ENCODE measurements around the gene CTBS.

CTBS gene

DNA sequence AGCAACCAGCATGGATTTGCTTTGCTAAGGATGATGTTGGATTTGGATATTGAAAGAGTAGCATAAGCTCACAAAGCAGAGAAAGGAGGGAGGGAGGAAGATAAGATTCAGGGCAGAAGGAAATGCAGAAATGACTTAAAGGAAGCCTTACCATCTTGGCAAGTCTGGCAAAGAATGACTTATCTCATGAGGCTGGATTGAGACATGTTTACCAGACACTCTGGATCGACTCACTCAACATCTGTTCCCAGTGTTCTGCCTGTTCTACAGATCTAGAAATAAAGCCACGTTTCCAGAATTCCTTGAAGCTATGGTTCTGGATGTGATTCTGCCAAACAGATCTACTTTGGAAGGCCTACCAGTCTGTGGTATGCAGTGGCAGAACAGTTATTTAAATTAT is 38.8 kb upstream of the CTBS start:
- Histone ChIP-seq H3K9ac (no peak overlapping the region), H3K9me3 (replicated peaks in 1 of 11) (peaks cover 23 to 45% (median 33%) of the 10 kb centered on the region in 11 experiments), H3K4me3 (no peak overlapping the region), H3K27ac (no peak overlapping the region), H3K27me3 (no peaks in the 10 kb centered on the region), H3K4me1 (peaks cover 0 to 17% (median 0%) of the 10 kb centered on the region in 10 experiments; a peak in 4 of 20 replicates), H4K20me1 (no peaks in the 10 kb centered on the region), H3K4me2 (no peak overlapping the region), H3K36me3 (peaks cover 0 to 16% (median 0%) of the 10 kb centered on the region in 11 experiments; a peak in 4 of 22 replicates)
- TF ChIP-seq Cebpa-rat (IDR thresholded peaks at IDR 0.05): no peak

DNA sequence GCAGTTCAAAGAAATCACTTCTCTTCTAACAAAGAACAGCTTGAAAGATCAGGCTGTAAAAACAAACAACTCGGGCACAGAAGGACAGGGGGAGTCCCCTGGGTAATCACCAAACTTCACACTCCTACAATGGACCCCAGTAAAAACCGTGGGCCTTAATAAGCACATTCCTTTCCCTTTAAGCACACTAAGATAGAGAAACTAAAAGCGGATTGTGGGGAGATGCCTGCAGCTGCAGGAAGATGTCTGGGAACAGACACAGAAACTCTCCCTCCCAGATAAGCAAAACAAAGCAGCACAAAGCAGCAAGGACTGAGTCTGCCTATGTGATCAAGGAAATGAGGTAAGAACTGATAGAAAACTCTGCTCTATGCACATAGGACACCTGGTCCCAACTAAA is 37.6 kb upstream of the CTBS start:
- H3K27me3 ChIP-seq: no peaks in the 10 kb centered on the region
- no peaks in the 10 kb centered on the region for H4K20me1 ChIP-seq
- peaks cover 0 to 17% (median 0%) of the 10 kb centered on the region in 10 experiments; a peak in 4 of 20 replicates for H3K4me1 ChIP-seq
- no peak overlapping the region for H3K4me2 ChIP-seq
- H3K27ac ChIP-seq: no peak overlapping the region
- no peak overlapping the region for H3K4me3 ChIP-seq
- no peak for TF ChIP-seq Cebpa-rat (IDR thresholded peaks at IDR 0.05)
- H3K9me3 ChIP-seq (replicated peaks in 1 of 11): peaks cover 29 to 52% (median 42%) of the 10 kb centered on the region in 11 experiments
- H3K9ac ChIP-seq: no peak overlapping the region
- H3K36me3 ChIP-seq: peaks cover 0 to 16% (median 0%) of the 10 kb centered on the region in 11 experiments; a peak in 4 of 22 replicates

DNA sequence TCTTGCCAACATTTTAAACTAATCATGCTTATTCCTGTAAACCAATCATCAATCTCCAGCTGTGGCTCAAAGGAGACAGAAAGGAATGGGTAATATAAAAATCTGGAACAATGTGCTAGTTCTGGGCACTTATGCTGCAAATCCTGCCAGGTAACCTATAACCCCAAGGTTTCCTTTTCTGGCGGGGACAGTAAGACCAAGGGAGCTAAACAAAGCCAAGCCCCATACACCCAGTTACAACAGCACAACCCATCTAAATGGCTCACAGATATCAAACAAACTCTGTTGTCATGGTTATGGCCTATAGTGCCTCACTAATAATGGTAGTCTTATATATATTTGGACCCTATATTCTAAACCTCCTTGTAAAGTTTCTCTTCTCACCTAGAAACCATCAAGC is 36.9 kb upstream of the CTBS start:
- H3K4me2 ChIP-seq: no peak overlapping the region
- H4K20me1 ChIP-seq: no peaks in the 10 kb centered on the region
- H3K27me3 ChIP-seq: no peaks in the 10 kb centered on the region
- H3K4me3 ChIP-seq: no peak overlapping the region
- no peak overlapping the region for H3K9ac ChIP-seq
- H3K4me1 ChIP-seq: peaks cover 0 to 11% (median 0%) of the 10 kb centered on the region in 10 experiments; a peak in 4 of 20 replicates
- TF ChIP-seq Cebpa-rat (IDR thresholded peaks at IDR 0.05): no peak
- peaks cover 0 to 16% (median 0%) of the 10 kb centered on the region in 11 experiments; a peak in 4 of 22 replicates for H3K36me3 ChIP-seq
- no peak overlapping the region for H3K27ac ChIP-seq
- peaks cover 37 to 59% (median 49%) of the 10 kb centered on the region in 11 experiments for H3K9me3 ChIP-seq (replicated peaks in 1 of 11)

DNA sequence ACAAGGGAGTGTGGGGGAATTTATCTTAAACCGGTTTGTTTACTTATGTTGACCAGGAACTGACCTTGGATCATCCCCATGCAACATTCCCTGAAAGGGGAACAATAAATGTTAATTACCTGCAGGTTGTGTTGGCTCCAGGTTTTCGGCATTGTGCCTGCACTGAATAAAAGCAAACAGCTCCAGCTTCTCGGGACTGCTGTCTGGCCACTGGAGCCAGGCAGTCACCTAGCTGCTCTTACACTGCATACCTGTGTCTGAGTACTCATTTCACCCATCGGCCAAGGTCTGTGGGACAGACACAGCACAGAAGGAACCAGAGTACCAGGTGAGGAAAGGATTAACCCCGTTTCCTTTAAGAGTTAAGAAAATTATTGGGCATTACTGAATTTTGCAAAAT is 32.7 kb upstream of the CTBS start:
- no peaks in the 10 kb centered on the region for H3K27me3 ChIP-seq
- H4K20me1 ChIP-seq: no peaks in the 10 kb centered on the region
- H3K27ac ChIP-seq: no peak overlapping the region
- H3K4me2 ChIP-seq: no peak overlapping the region
- peaks cover 32 to 54% (median 43%) of the 10 kb centered on the region in 11 experiments for H3K9me3 ChIP-seq (replicated peaks in 1 of 11)
- no peak overlapping the region for H3K9ac ChIP-seq
- no peak for TF ChIP-seq Cebpa-rat (IDR thresholded peaks at IDR 0.05)
- no peak overlapping the region for H3K4me3 ChIP-seq
- no peaks in the 10 kb centered on the region for H3K4me1 ChIP-seq
- peaks cover 0 to 8% (median 0%) of the 10 kb centered on the region in 11 experiments; a peak in 3 of 22 replicates for H3K36me3 ChIP-seq

DNA sequence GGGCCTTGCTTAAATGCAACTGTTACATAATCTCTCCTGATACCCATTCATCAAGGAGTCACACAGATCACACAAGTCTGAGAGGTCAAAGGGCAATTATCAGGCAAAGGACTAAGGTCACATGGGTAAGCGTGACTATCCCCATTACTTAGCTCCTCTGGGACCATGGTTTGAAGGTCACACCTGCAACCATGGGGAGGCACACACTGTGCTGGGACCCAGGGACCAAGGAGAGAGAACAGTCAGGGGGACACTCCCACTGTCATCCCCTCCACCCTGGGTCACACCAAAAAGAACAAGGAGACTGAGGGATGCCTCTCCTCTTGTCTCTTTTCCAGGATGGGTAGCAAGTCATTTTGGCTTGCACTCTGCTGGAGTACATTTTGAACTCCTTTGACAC is 30.9 kb upstream of the CTBS start:
- Histone ChIP-seq H3K9ac (no peak overlapping the region), H4K20me1 (no peaks in the 10 kb centered on the region), H3K9me3 (replicated peaks in 1 of 11) (peaks cover 32 to 43% (median 39%) of the 10 kb centered on the region in 11 experiments), H3K36me3 (peaks cover 0 to 8% (median 0%) of the 10 kb centered on the region in 11 experiments; a peak in 3 of 22 replicates), H3K4me1 (peaks cover 0 to 10% (median 0%) of the 10 kb centered on the region in 10 experiments; a peak in 5 of 20 replicates), H3K27ac (no peak overlapping the region), H3K27me3 (no peaks in the 10 kb centered on the region), H3K4me3 (0 out of 20 replicates have a peak overlapping the region, but pooled peaks of 1 of the 10 experiments have one; percentile 4), H3K4me2 (no peak overlapping the region)
- TF ChIP-seq Cebpa-rat (IDR thresholded peaks at IDR 0.05): no peak

DNA sequence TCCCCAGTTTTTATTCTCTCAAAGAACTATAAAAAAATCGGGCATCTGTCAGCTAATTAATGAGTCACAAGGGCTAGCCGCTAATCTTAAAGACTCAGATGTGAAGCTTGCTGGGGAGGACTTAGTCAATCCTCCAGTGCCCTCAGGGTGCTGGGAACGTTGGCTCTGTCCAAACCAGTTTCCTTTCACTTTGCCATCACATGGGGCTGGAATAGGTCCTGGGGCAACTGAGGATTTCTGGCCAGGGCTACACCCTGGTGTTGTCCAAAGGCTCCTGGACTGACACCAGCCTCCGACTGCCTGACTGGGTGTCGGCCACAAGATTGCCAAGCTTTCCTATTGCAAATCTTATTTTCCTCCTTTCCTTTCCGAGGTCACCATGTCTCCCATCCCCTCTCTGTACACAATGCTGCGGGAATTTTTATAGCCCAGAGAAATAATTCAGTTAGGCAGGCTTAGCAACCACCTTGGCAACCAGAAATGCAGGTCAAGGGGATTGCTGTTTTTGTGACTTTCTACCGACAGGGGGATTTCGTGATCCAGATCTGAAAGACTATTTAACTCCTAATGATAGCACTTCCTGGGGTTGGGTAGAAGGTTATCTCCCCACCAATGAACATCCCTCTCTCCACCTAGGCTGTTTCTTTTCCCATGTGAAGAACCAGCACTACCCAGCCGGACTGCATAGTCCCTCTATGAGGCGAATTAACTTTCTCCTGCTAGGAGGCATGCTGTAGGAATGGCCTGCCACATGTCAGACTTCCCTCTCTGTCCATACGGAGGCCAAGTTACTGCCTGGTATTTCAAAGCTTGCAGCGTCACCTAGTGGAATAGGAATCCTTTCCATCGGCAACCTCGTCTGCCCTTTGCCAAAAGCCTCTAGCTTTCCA is 29.9 kb upstream of the CTBS start:
- Histone ChIP-seq H3K4me1 (peaks cover 0 to 20% (median 7%) of the 10 kb centered on the region in 10 experiments; a peak in 12 of 20 replicates), H3K4me3 (no peak overlapping the region), H3K36me3 (peaks cover 0 to 8% (median 0%) of the 10 kb centered on the region in 11 experiments; a peak in 3 of 22 replicates), H3K4me2 (no peak overlapping the region), H3K27ac (no peak overlapping the region), H3K9ac (no peak overlapping the region), H3K9me3 (replicated peaks in 1 of 11) (peaks cover 32 to 43% (median 38%) of the 10 kb centered on the region in 11 experiments), H3K27me3 (no peaks in the 10 kb centered on the region), H4K20me1 (no peaks in the 10 kb centered on the region)
- TF ChIP-seq Cebpa-rat (IDR thresholded peaks at IDR 0.05): no peak

DNA sequence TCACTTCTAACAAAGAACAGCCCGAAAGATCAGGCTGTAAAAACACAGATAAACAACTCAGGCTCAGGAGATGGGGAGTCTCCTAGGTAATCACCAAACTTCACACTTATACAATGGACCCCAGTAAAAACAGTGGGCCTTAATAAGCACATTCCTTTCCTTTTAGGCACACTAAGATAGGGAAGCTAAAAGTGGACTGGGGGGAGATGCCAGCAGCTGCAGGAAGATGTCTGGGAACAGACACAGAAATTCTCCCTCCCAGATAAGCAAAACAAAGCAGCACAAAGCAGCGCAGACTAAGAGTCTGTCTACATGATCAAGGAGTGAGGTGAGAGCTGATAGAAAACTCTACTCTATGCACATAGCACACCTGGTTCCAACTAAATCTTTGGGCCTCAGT is 29.0 kb upstream of the CTBS start:
- H3K36me3 ChIP-seq: peaks cover 0 to 8% (median 0%) of the 10 kb centered on the region in 11 experiments; a peak in 3 of 22 replicates
- peaks cover 32 to 43% (median 38%) of the 10 kb centered on the region in 11 experiments for H3K9me3 ChIP-seq (replicated peaks in 1 of 11)
- H3K27ac ChIP-seq: no peak overlapping the region
- H3K4me2 ChIP-seq: no peak overlapping the region
- H3K9ac ChIP-seq: no peak overlapping the region
- no peak overlapping the region for H3K4me3 ChIP-seq
- H3K4me1 ChIP-seq: peaks cover 0 to 24% (median 10%) of the 10 kb centered on the region in 10 experiments; a peak in 12 of 20 replicates
- no peaks in the 10 kb centered on the region for H4K20me1 ChIP-seq
- no peak for TF ChIP-seq Cebpa-rat (IDR thresholded peaks at IDR 0.05)
- H3K27me3 ChIP-seq: no peaks in the 10 kb centered on the region

DNA sequence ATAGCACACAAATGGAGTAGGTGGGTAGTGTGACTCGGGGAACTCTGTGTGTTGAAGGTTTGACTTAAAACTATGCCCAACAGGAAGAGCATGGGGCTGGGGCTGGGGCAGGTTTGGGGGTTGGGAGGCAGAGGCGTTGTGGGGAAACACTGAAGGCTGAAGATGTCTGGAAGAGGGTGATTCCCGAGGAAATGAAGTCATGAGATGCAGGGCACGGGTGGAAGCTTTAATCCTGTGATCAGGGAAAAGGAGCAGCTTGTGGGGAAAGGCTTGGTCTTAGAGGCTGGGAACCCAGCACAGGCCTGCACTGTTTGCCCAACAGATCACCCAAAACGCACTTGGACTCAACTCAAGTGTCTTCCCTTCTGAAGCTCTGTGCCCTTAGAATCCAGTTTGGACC is 26.6 kb upstream of the CTBS start:
- H3K4me3 ChIP-seq: no peak overlapping the region
- H3K9me3 ChIP-seq (replicated peaks in 1 of 11): peaks cover 21 to 25% (median 23%) of the 10 kb centered on the region in 11 experiments
- H3K27me3 ChIP-seq: no peaks in the 10 kb centered on the region
- H3K36me3 ChIP-seq: peaks cover 0 to 8% (median 0%) of the 10 kb centered on the region in 11 experiments; a peak in 3 of 22 replicates
- peak overlapping the region in 2 of 11 experiments; percentile 33 to 84; a peak in 4 of 22 replicates for H3K4me2 ChIP-seq
- H3K27ac ChIP-seq: no peak overlapping the region
- TF ChIP-seq Cebpa-rat (IDR thresholded peaks at IDR 0.05): no peak
- H3K9ac ChIP-seq: no peak overlapping the region
- H3K4me1 ChIP-seq: peaks cover 0 to 24% (median 10%) of the 10 kb centered on the region in 10 experiments; a peak in 12 of 20 replicates
- H4K20me1 ChIP-seq: no peaks in the 10 kb centered on the region
